ENCODE measurements around the gene ARHGAP22. TPM values are rescaled to one million over a fixed set of nuclear protein-coding genes. Genes with fewer than 3 reads are reported as not detected.

The ARHGAP22 gene
- total RNA-seq, 1 experiment from 2014 or later = 9.9 TPM

DNA sequence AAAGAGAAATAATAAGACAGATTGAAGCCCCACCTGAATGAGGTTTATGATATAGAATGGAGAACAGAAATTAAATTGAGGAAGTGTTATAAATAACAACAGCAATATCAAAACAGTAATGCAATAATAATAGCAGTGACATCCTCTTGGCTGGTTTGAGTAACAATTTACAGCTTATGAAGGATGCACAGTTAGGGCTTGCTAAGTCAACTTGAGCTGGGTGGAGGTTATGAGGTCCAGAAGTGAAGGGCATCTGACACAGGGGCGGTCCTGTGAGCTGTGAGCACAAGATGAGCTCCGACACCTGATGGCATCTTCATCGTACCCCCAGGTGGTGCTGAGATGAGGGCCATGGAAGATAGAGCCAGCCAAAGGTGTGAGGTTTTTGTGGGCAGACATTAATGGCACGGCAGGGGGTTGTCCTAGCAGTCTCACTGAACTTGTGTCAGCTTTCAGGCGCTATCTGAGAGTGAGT lies 30.5 kb downstream of the ARHGAP22 start:
- Histone ChIP-seq H3K4me1 (ENCODE audit: control insufficient read depth in 1 of 2, insufficient read depth in 2 of 2, low read length in 2 of 2) (no peaks in the 10 kb centered on the region), H3K27ac (ENCODE audit: low read depth, low read length) (no peak overlapping the region), H3K9ac (ENCODE audit: low read length) (no peak overlapping the region), H3K9me2 (ENCODE audit: insufficient read depth) (no peaks in the 10 kb centered on the region), H3K4me3 (replicated peaks in 1 of 2; ENCODE audit: low read depth in 1 of 2, low read length in 2 of 2) (no peak overlapping the region), H3K4me2 (ENCODE audit: low read length) (no peak overlapping the region), H4K20me1 (ENCODE audit: insufficient read depth) (no peaks in the 10 kb centered on the region), H3K36me3 (ENCODE audit: control insufficient read depth in 1 of 2, insufficient read depth in 2 of 2, low read length in 2 of 2) (no peaks in the 10 kb centered on the region), H3K79me2 (ENCODE audit: insufficient read depth, low read length) (no peaks in the 10 kb centered on the region), H3K9me3 (ENCODE audit: control insufficient read depth in 1 of 2, insufficient read depth in 1 of 2, low read depth in 1 of 2, low read length in 2 of 2) (no peaks in the 10 kb centered on the region), H3K27me3 (ENCODE audit: insufficient read depth, low read length) (no peaks in the 10 kb centered on the region), H2AFZ (ENCODE audit: low read depth, low read length, poor library complexity, severe bottlenecking) (no peak overlapping the region)
- DNase-seq (ENCODE audit: low read depth, low spot score) (no peak), ATAC-seq (no peak)
- ChIA-PET POLR2A (no interaction called here), RAD21 (ENCODE audit: low non-redundant PET in 1 of 2, low total read pairs in 2 of 2, uncharacterized antibody in 2 of 2, unreplicated experiment in 2 of 2) (no interaction called here), CTCF (no interaction called here)
- TF ChIP-seq, protein P1, sequence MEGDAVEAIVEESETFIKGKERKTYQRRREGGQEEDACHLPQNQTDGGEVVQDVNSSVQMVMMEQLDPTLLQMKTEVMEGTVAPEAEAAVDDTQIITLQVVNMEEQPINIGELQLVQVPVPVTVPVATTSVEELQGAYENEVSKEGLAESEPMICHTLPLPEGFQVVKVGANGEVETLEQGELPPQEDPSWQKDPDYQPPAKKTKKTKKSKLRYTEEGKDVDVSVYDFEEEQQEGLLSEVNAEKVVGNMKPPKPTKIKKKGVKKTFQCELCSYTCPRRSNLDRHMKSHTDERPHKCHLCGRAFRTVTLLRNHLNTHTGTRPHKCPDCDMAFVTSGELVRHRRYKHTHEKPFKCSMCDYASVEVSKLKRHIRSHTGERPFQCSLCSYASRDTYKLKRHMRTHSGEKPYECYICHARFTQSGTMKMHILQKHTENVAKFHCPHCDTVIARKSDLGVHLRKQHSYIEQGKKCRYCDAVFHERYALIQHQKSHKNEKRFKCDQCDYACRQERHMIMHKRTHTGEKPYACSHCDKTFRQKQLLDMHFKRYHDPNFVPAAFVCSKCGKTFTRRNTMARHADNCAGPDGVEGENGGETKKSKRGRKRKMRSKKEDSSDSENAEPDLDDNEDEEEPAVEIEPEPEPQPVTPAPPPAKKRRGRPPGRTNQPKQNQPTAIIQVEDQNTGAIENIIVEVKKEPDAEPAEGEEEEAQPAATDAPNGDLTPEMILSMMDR (IDR thresholded peaks at IDR 0.05 in 2 of 3, conservative IDR thresholded peaks at IDR 0.05 in 1 of 3; ENCODE audit: borderline replicate concordance in 1 of 3, insufficient read depth in 1 of 3, low read depth in 2 of 3, low read length in 2 of 3) = no peak
- TF ChIP-seq SIN3A (IDR thresholded peaks at IDR 0.05; ENCODE audit: low read depth) (no peak), JUND (IDR thresholded peaks at IDR 0.05) (no peak), EZH2phosphoT487 (IDR thresholded peaks at IDR 0.05; ENCODE audit: borderline replicate concordance) (no peak), SRF (IDR thresholded peaks at IDR 0.05; ENCODE audit: low read depth) (no peak), SP1 (IDR thresholded peaks at IDR 0.05; ENCODE audit: low read depth) (no peak), TCF7L2 (IDR thresholded peaks at IDR 0.05; ENCODE audit: borderline replicate concordance, extremely low read depth, insufficient read depth, insufficient read length) (no peak), CEBPB (IDR thresholded peaks at IDR 0.05; ENCODE audit: low read depth) (no peak), POLR2AphosphoS5 (IDR thresholded peaks at IDR 0.05; ENCODE audit: low read depth, low read length) (no peak), ZBTB33 (IDR thresholded peaks at IDR 0.05; ENCODE audit: extremely low read depth, insufficient replicate concordance, low read length) (no peak), ELF1 (IDR thresholded peaks at IDR 0.05; ENCODE audit: borderline replicate concordance, low read depth) (no peak), POLR2A (IDR thresholded peaks at IDR 0.05; ENCODE audit: borderline replicate concordance, extremely low read depth, insufficient read depth, insufficient read length) (no peak)
- BruUV-seq (replicated peaks) = no TSS peak
- intact Hi-C loops (cut with micrococcal nuclease) = no loop called here

Measured in HCT116 (cell line).